Activated CD4-positive, alpha-beta T cell treated with anti-CD3 and anti-CD28 coated beads, Interleukin-2, amount 10 ng/mL, durations not matched to agents 24 days and 14 days (primary cell): ENCODE results near the gene GRIA4. TPM values are rescaled to one million over a fixed set of nuclear protein-coding genes. Genes with fewer than 3 reads are reported as not detected.
"Not testable (repeated sequence)": the region's sequence is repeated elsewhere in the genome, so short reads cannot be mapped to it uniquely, and the experiment has no call there.

Experiments
- DNase-seq: peaks from one replicate; pipeline ENCODE4 v3.0.0; 2022
- H3K27ac Mint-ChIP-seq: one replicate; pipeline ENCODE4 v1.8.0; 2022; ENCODE audit warnings: mild to moderate bottlenecking, mixed read lengths
- H3K27me3 Mint-ChIP-seq: one replicate; pipeline ENCODE4 v1.8.0; 2022; ENCODE audit warnings: mixed read lengths
- H3K36me3 Mint-ChIP-seq: one replicate; pipeline ENCODE4 v1.8.0; 2022; ENCODE audit warnings: low read depth, mild to moderate bottlenecking, mixed read lengths
- H3K4me1 Mint-ChIP-seq: one replicate; pipeline ENCODE4 v1.8.0; 2021; ENCODE audit warnings: mixed read lengths
- H3K4me3 Mint-ChIP-seq: one replicate; pipeline ENCODE4 v1.8.0; 2022; ENCODE audit warnings: mild to moderate bottlenecking, moderate library complexity, mixed read lengths
- H3K9me3 Mint-ChIP-seq: one replicate; pipeline ENCODE4 v1.8.0; 2021; ENCODE audit warnings: mixed read lengths
- intact Hi-C: fragments of 100-400 bp; cut with micrococcal nuclease; formaldehyde crosslinking; loops from one replicate; pipeline ENCODE4 v1.15.1; 2023
- total RNA-seq: library from RNA; stranded (reverse); gene quantifications from 2 replicates; pipeline ENCODE4 v1.2.3, GENCODE V29; 2022

GRIA4 gene
- total RNA-seq, 1 donor from 2014 or later, result not detected

DNA sequence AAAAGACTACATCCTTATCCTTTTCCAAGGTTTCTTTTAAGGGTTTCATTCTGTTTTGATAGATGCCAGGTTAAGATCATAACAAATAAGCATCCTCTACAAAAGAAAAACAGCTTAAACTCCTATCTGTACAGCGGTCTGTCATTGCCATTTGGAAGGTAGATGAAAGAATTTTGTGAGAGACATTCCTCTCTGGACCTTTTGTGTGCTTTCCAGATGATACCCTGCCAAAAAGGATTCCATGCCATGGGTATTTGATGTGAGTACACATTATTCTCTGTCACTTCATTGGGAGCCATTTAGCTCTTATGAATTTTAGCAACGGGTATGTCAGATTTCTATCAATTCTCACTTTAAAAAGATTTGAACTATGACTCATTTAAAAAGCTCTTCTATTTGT, 153.7 kb downstream of the GRIA4 start:
- no peak for DNase-seq
- H3K27me3 Mint-ChIP-seq, result no peaks in the 10 kb centered on the region
- H3K9me3 Mint-ChIP-seq, result no peaks in the 10 kb centered on the region
- no peak overlapping the region for H3K4me3 Mint-ChIP-seq
- no peaks in the 10 kb centered on the region for H3K36me3 Mint-ChIP-seq
- H3K4me1 Mint-ChIP-seq, result no peaks in the 10 kb centered on the region
- intact Hi-C loops, result no loop called here
- no peak overlapping the region for H3K27ac Mint-ChIP-seq

DNA sequence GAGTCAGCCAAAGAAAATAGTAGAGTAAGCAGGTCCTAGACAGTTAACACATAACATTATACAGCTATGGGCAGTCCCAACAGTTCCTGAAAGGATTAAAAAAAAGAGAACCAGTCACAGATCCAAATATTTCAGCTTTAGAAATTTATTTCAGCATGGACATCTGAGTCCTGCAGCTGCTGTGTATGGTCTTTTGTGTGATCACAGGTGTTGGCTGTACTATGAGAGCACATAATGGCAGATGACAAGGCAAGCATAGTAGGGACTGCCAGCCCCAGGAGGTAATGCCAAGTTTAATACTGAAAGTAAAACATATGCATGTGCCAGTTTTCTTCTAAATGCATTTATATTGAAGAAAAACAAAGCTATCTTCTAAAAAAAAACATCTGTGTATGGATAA, 158.1 kb downstream of the GRIA4 start:
- H3K27ac Mint-ChIP-seq, result no peak overlapping the region
- intact Hi-C loops, result no loop called here
- H3K9me3 Mint-ChIP-seq, result no peaks in the 10 kb centered on the region
- no peak for DNase-seq
- H3K36me3 Mint-ChIP-seq, result no peaks in the 10 kb centered on the region
- no peaks in the 10 kb centered on the region for H3K27me3 Mint-ChIP-seq
- H3K4me3 Mint-ChIP-seq, result no peak overlapping the region
- no peaks in the 10 kb centered on the region for H3K4me1 Mint-ChIP-seq

DNA sequence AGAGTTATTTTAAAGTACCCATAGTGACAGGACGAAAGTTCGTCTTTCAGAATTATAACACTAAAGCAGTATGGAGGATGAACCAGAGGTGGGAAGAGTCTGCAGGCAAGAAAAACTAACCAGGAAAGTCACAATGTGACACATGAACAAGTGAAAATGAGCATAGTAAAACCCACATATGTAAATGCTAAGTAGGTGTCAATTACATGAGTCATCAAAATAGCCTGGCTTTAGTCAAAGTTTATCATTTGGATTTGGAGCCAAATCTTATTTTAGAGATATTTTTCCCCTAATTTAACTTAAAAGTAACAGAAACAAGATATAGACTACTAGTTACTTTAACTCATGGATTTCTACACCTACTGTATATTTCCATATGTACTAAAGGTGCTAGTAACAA, 159.8 kb downstream of the GRIA4 start:
- Mint-ChIP-seq H3K36me3 (no peaks in the 10 kb centered on the region), H3K4me3 (no peak overlapping the region), H3K27ac (no peak overlapping the region), H3K4me1 (no peaks in the 10 kb centered on the region), H3K9me3 (no peaks in the 10 kb centered on the region), H3K27me3 (no peaks in the 10 kb centered on the region)
- no peak for DNase-seq
- intact Hi-C loops, result no loop called here

DNA sequence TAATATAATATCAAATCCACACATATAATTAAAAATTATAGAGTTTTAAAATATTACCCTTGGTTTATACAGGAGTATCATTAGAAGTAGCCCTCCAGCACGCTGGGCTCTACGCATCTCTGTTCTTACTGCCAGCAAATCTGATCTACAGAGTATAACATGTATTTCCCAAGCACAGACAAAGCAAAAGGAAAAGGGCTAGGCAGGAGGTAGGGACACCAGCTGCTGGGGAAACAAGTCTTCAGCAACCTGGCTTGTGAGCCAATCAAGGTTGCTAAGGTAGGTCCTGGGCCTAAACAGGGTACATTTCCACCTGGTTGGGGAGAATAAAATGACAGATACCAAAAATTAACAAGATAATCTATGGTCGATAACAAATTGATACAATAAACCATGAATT, 163.6 kb downstream of the GRIA4 start:
- DNase-seq, intact Hi-C loops, H3K9me3 Mint-ChIP-seq, H3K27ac Mint-ChIP-seq, H3K36me3 Mint-ChIP-seq, H3K4me1 Mint-ChIP-seq, H3K4me3 Mint-ChIP-seq, H3K27me3 Mint-ChIP-seq: not testable (repeated sequence)

GRCh38 chr11:105774899-105775298, 165.0 kb downstream of the GRIA4 start:
- H3K36me3 Mint-ChIP-seq, result no peaks in the 10 kb centered on the region
- no peaks in the 10 kb centered on the region for H3K4me1 Mint-ChIP-seq
- intact Hi-C loops, result no loop called here
- H3K9me3 Mint-ChIP-seq, result no peaks in the 10 kb centered on the region
- H3K27me3 Mint-ChIP-seq, result no peaks in the 10 kb centered on the region
- H3K4me3 Mint-ChIP-seq, result no peak overlapping the region
- H3K27ac Mint-ChIP-seq, result no peak overlapping the region
- DNase-seq, result no peak

DNA sequence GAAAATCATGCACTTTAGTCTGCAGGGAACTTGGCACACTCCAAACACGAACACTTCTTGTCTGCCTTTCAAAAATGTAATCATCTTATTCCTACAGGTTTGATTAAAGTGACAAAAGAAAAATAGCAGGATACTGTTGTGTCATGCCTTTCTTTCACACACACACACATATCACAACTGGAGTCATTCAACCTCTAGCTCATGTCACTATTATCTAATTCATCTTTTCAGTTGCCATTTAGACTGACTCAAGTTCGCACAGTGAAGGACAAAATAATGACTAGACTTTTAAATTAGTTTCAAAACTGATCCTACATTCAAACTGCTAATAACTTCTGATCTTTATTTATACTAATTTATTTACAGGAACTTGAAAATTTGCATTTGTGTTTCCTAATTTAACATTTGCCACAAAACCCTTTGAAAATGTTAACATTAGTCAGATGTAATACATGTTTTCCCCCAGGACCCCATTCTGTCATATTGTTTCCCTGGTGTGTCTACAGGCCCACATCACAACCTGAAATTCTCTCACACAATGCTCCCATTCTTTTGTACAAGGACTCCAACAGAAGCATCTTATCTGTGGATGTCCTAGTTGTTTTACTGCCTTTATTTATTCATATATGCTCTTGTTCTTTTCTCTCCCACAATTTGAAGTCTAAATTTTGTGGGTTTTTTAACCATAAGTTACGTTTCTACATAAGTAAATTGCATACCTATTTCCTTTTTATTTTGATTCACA, 171.1 kb downstream of the GRIA4 start:
- intact Hi-C loops, result no loop called here
- no peak for DNase-seq
- H3K4me3 Mint-ChIP-seq, result no peak overlapping the region
- H3K27ac Mint-ChIP-seq, result no peak overlapping the region
- H3K27me3 Mint-ChIP-seq, result no peaks in the 10 kb centered on the region
- H3K9me3 Mint-ChIP-seq, result no peaks in the 10 kb centered on the region
- H3K36me3 Mint-ChIP-seq, result no peaks in the 10 kb centered on the region
- no peaks in the 10 kb centered on the region for H3K4me1 Mint-ChIP-seq

DNA sequence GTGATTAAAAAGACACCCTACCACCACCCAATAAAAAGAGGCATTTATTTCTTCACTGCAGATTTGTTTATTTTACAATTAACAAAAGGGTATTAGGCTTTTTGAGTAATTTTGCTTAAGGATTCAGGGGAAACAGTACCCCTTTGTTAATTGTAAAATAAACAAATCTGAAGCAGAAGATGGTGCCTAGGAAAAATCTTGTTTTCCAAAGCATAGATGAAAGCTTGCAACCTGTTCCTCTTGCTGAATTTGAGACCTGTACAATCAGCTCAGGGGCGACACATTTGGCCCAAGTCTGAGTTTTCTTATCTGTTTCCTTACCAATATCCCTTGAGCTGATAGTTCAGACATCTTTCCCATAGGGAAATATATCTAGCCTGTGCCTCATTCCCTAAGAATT, 171.9 kb downstream of the GRIA4 start:
- Mint-ChIP-seq H3K36me3 (no peaks in the 10 kb centered on the region), H3K4me3 (no peak overlapping the region), H3K9me3 (no peaks in the 10 kb centered on the region), H3K27ac (no peak overlapping the region), H3K4me1 (no peaks in the 10 kb centered on the region), H3K27me3 (no peaks in the 10 kb centered on the region)
- intact Hi-C loops, result no loop called here
- DNase-seq, result no peak

DNA sequence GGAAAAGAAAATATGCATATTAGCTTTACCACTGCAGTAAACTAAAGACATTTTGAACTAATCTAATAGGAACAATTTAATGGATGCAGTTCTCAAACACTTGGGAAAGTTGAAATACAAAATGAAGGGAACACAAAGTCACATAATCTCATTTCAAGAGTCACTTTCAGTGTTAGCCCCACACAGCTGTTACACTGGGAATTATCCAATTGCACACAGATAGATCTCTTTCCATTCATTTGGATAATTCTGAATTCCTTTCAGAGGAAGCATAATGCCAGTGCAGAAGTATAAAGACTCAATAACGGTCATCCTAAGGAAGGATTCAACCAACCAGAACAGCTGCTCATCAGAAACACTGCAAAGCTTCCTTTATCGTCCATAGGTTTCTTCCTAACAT, 173.3 kb downstream of the GRIA4 start:
- H3K27me3 Mint-ChIP-seq, result no peaks in the 10 kb centered on the region
- H3K27ac Mint-ChIP-seq, result no peak overlapping the region
- no peak for DNase-seq
- no peaks in the 10 kb centered on the region for H3K36me3 Mint-ChIP-seq
- intact Hi-C loops, result no loop called here
- H3K4me3 Mint-ChIP-seq, result no peak overlapping the region
- no peaks in the 10 kb centered on the region for H3K4me1 Mint-ChIP-seq
- H3K9me3 Mint-ChIP-seq, result no peaks in the 10 kb centered on the region

DNA sequence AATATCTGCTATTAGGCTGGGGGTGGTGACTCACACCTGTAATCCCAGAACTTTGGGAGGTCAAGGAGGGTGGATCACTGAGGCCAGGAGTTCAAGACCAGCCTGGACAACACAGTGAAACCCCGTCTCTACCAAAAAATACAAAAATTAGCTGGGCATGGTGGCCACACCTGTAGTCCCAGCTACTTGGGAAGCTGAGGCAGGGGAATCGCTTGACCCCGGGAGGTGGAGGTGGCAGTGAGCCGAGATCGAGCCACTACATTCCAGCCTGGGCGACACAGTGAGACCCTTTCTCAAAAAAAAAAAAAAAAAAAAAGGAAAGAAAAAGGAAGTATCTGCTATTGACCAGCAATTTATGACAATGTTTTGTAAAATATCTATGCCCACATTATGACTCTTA, 176.0 kb downstream of the GRIA4 start:
- intact Hi-C loops, H3K27ac Mint-ChIP-seq, DNase-seq, H3K36me3 Mint-ChIP-seq, H3K4me1 Mint-ChIP-seq, H3K27me3 Mint-ChIP-seq, H3K4me3 Mint-ChIP-seq, H3K9me3 Mint-ChIP-seq: not testable (repeated sequence)

DNA sequence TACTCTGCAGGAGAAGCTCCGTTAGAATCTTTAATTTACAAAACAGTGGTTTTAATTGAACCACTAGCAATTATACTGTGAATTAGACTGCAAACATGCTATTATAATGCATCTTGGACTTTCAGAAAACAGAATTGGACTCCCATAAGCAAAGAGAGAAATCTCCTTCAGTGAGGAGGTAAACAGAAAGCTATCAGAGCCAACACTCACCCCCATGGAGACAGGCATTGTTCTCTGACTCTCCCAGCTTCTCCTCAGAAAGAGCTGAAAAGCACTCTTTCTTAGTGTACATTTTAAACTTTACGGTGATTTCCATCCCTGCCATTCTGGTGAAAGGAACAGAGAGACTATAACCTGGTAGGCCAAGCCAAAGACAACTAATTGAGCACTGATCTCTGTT, 176.9 kb downstream of the GRIA4 start:
- Mint-ChIP-seq H3K4me3 (no peak overlapping the region), H3K36me3 (no peaks in the 10 kb centered on the region), H3K9me3 (no peaks in the 10 kb centered on the region), H3K4me1 (no peaks in the 10 kb centered on the region), H3K27ac (no peak overlapping the region), H3K27me3 (no peaks in the 10 kb centered on the region)
- intact Hi-C loops, result no loop called here
- no peak for DNase-seq

GRCh38 chr11:105789579-105790420, 179.9 kb downstream of the GRIA4 start:
- H3K9me3 Mint-ChIP-seq, result no peaks in the 10 kb centered on the region
- H3K36me3 Mint-ChIP-seq, result no peaks in the 10 kb centered on the region
- DNase-seq, result no peak
- no peaks in the 10 kb centered on the region for H3K4me1 Mint-ChIP-seq
- H3K27ac Mint-ChIP-seq, result no peak overlapping the region
- H3K27me3 Mint-ChIP-seq, result no peaks in the 10 kb centered on the region
- intact Hi-C loops, result no loop called here
- no peak overlapping the region for H3K4me3 Mint-ChIP-seq

GRCh38 chr11:105790840-105791239, 181.0 kb downstream of the GRIA4 start:
- intact Hi-C loops, result no loop called here
- H3K27ac Mint-ChIP-seq, result no peak overlapping the region
- no peaks in the 10 kb centered on the region for H3K4me1 Mint-ChIP-seq
- H3K9me3 Mint-ChIP-seq, result no peaks in the 10 kb centered on the region
- H3K4me3 Mint-ChIP-seq, result no peak overlapping the region
- DNase-seq, result no peak
- no peaks in the 10 kb centered on the region for H3K36me3 Mint-ChIP-seq
- H3K27me3 Mint-ChIP-seq, result no peaks in the 10 kb centered on the region

DNA sequence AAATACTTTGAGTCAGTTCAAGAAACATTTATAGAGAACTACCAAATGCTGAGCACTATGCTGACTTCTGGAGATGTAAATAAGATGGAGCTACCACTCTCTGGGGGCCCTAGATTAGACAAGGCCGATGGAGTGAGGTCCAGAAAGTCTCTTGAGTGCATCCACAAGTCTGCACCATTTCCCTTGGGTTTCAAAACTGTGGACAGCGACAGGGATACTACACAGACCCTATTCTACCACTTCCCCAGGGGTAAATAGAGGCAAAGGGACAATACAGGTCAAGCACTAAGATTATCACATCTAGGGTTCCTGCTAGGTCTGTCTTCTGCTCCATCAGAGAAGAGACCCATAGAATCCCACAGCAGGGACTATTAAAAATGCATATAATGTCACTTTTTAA, 183.2 kb downstream of the GRIA4 start:
- Mint-ChIP-seq H3K4me3 (no peak overlapping the region), H3K4me1 (no peaks in the 10 kb centered on the region), H3K27ac (no peak overlapping the region), H3K9me3 (no peaks in the 10 kb centered on the region), H3K36me3 (no peaks in the 10 kb centered on the region), H3K27me3 (no peaks in the 10 kb centered on the region)
- DNase-seq, result no peak
- intact Hi-C loops, result no loop called here

DNA sequence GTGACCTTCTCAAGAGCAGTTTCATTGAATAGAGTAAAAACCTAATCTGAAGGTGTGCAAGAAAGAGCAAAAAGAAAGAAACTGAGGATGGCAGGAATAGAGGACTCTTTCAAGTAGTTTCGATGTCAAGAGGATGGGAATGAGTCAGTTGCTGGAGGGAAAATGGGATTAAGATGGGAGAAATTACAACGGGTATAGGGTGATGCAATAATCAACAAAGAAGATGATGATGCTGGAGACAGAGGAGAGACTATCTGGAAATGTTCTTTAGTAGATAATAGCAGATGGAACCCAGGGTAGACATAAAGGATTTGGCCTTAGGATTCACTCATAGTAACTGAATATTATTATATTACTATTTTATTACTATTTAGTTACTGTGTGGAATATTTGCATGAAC, 189.4 kb downstream of the GRIA4 start:
- Mint-ChIP-seq H3K9me3 (no peaks in the 10 kb centered on the region), H3K4me3 (no peak overlapping the region), H3K27ac (no peak overlapping the region), H3K4me1 (no peaks in the 10 kb centered on the region), H3K36me3 (no peaks in the 10 kb centered on the region), H3K27me3 (no peaks in the 10 kb centered on the region)
- no peak for DNase-seq
- intact Hi-C loops, result no loop called here
